HCT116 (cell line): ENCODE data around the gene NUMA1. TPM values are rescaled to one million over a fixed set of nuclear protein-coding genes. Genes with fewer than 3 reads are reported as not detected.

Source experiments
- ATAC-seq: fragments of 200-7000 bp; cut with Tn5 transposase; 2 replicates; pipeline ENCODE4 v1.9.1; 2020; ENCODE audit warnings: mild to moderate bottlenecking, moderate library complexity
- BruUV-seq: library from RNA; stranded (reverse); fragments of 400-500 nt; replicated peaks from 2 replicates; lab custom pipeline; 2021; lab: Mats Ljungman, UMichigan
- CTCF ChIA-PET: fragments of 300-600 bp; sonication (Branson Sonifier 250); formaldehyde crosslinking; loops from one replicate; lab custom pipeline; 2021; ENCODE audit warnings: antibody characterized with exemption; lab: Charles Lee
- POLR2A ChIA-PET: fragments of 300-600, 350-600 bp; sonication (Branson Sonifier 250); formaldehyde crosslinking; loops from one replicate; lab custom pipeline; 2021; ENCODE audit warnings: antibody characterized with exemption; lab: Charles Lee
- RAD21 ChIA-PET, 2 experiments: fragments of 300-600 bp; sonication (Branson Sonifier 250); formaldehyde crosslinking; loops; one replicate each; lab custom pipeline; 2023; ENCODE audit warnings: low total read pairs in 2 of 2; ENCODE audit not compliant: uncharacterized antibody in 2 of 2, unreplicated experiment in 2 of 2, low non-redundant PET in 1 of 2; lab: Charles Lee
- DNase-seq: peaks from one replicate; pipeline ENCODE4 v3.0.0-alpha.2; 2010; ENCODE audit warnings: low read depth, low spot score
- H2AFZ ChIP-seq: fragments of 200-600 bp; shearing (Covaris generic), sonication (generic); 2 replicates; pipeline ENCODE4 v1.6.1; 2017; ENCODE audit warnings: low read depth, mixed run types, mixed read lengths, antibody characterized with exemption, low read length; ENCODE audit not compliant: poor library complexity, severe bottlenecking
- H3K27ac ChIP-seq: 2 replicates; pipeline ENCODE4 v1.5.1; 2012; ENCODE audit warnings: low read depth, low read length
- H3K27me3 ChIP-seq: fragments of 200-600 bp; sonication (generic); 2 replicates; pipeline ENCODE4 v1.6.1; 2016; ENCODE audit warnings: mixed run types, low read length, mixed read lengths; ENCODE audit not compliant: insufficient read depth
- H3K36me3 ChIP-seq, 2 experiments: fragments of 200-500 bp in 1 of 2; fragments of 200-600 bp in 1 of 2; sonication (Bioruptor generic) in 1 of 2; sonication (generic) in 1 of 2; 2 replicates each; pipeline versions ENCODE4 v1.5.1 to v1.6.1; 2014 to 2016; ENCODE audit warnings: low read length in 2 of 2, inconsistent platforms in 1 of 2, mixed read lengths in 1 of 2, mixed run types in 1 of 2; ENCODE audit not compliant: insufficient read depth in 2 of 2, control insufficient read depth in 1 of 2
- H3K4me1 ChIP-seq, 2 experiments: fragments of 200-600 bp in 1 of 2; sonication (generic) in 1 of 2; 2 replicates each; pipeline versions ENCODE4 v1.5.1 to v1.6.1; 2012 to 2017; ENCODE audit warnings: low read length in 2 of 2, inconsistent platforms in 1 of 2, mild to moderate bottlenecking in 1 of 2, mixed read lengths in 1 of 2, mixed run types in 1 of 2, moderate library complexity in 1 of 2; ENCODE audit not compliant: insufficient read depth in 2 of 2, control insufficient read depth in 1 of 2
- H3K4me2 ChIP-seq: fragments of 200-600 bp; sonication (generic); 2 replicates; pipeline ENCODE4 v1.6.1; 2017; ENCODE audit warnings: mixed run types, low read length, mixed read lengths
- H3K4me3 ChIP-seq, 2 experiments: fragments of 200-600 bp in 1 of 2; sonication (generic) in 1 of 2; replicated peaks in 1 of 2; 2 replicates each; pipeline ENCODE4 v1.5.1; 2011 to 2016; ENCODE audit warnings: low read length in 2 of 2, control low read depth in 1 of 2, low read depth in 1 of 2, mild to moderate bottlenecking in 1 of 2, mixed read lengths in 1 of 2, mixed run types in 1 of 2
- H3K79me2 ChIP-seq: fragments of 200-600 bp; sonication (generic); 2 replicates; pipeline ENCODE4 v1.6.1; 2017; ENCODE audit warnings: mild to moderate bottlenecking, mixed run types, low read length, moderate library complexity, mixed read lengths; ENCODE audit not compliant: insufficient read depth
- H3K9ac ChIP-seq: fragments of 200-600 bp; sonication (generic); 2 replicates; pipeline ENCODE4 v1.6.1; 2016; ENCODE audit warnings: low read length, mixed read lengths
- H3K9me2 ChIP-seq: fragments of 200-600 bp; sonication (generic), shearing (Covaris generic); 2 replicates; pipeline ENCODE4 v1.6.1; 2017; ENCODE audit warnings: mixed run types, mild to moderate bottlenecking, moderate library complexity; ENCODE audit not compliant: insufficient read depth
- H3K9me3 ChIP-seq, 2 experiments: fragments of 200-500 bp in 1 of 2; fragments of 200-600 bp in 1 of 2; sonication (Bioruptor generic) in 1 of 2; sonication (generic) in 1 of 2; 2 replicates each; pipeline ENCODE4 v1.6.1; 2014 to 2017; ENCODE audit warnings: low read length in 2 of 2, mixed read lengths in 2 of 2, inconsistent platforms in 1 of 2, low read depth in 1 of 2, mild to moderate bottlenecking in 1 of 2, mixed run types in 1 of 2, moderate library complexity in 1 of 2; ENCODE audit not compliant: control insufficient read depth in 1 of 2, insufficient read depth in 1 of 2
- H4K20me1 ChIP-seq: fragments of 200-600 bp; sonication (generic), shearing (Covaris generic); 2 replicates; pipeline ENCODE4 v1.6.1; 2017; ENCODE audit warnings: mixed run types, mild to moderate bottlenecking, moderate library complexity; ENCODE audit not compliant: insufficient read depth
- ATF3 ChIP-seq: IDR thresholded peaks from 2 replicates; pipeline ENCODE4 v1.6.1; 2012
- EZH2 ChIP-seq: fragments of 200-600 bp; sonication (generic); IDR thresholded peaks from 2 replicates; pipeline ENCODE4 v1.6.1; 2017; ENCODE audit warnings: antibody characterized with exemption, mixed run types
- REST ChIP-seq: IDR thresholded peaks from 2 replicates; pipeline ENCODE4 v1.6.1; 2012; ENCODE audit warnings: low read depth
- SRF ChIP-seq: IDR thresholded peaks from 2 replicates; pipeline ENCODE4 v1.6.1; 2012; ENCODE audit warnings: low read depth
- YY1 ChIP-seq: IDR thresholded peaks from 2 replicates; pipeline ENCODE4 v1.6.1; 2011; ENCODE audit warnings: low read length, low read depth, moderate library complexity, mild to moderate bottlenecking; ENCODE audit not compliant: insufficient replicate concordance; ENCODE audit errors: extremely low read depth
- intact Hi-C: fragments of 100-400 bp; cut with micrococcal nuclease; formaldehyde crosslinking; loops from 2 replicates; pipeline ENCODE4 v1.10.0; 2022
- total RNA-seq: library from RNA; stranded (reverse); gene quantifications from one replicate; pipeline ENCODE4 v1.2.1, GENCODE V29; 2021; ENCODE audit not compliant: unreplicated experiment

Gene NUMA1
- total RNA-seq, 1 experiment from 2014 or later, result 133 TPM

GRCh38 chr11:71988050-71988449 lies 92.3 kb downstream of the NUMA1 start:
- Histone ChIP-seq H3K4me3 (no peak overlapping the region), H3K9ac (no peak overlapping the region), H3K9me3 (no peaks in the 10 kb centered on the region), H3K79me2 (no peaks in the 10 kb centered on the region; the same call in 1 of the 2 replicates), H4K20me1 (no peaks in the 10 kb centered on the region), H3K27ac (no peak overlapping the region), H2AFZ (no peak overlapping the region), H3K27me3 (no peaks in the 10 kb centered on the region), H3K4me2 (no peak overlapping the region), H3K36me3 (peaks cover 0 to 5% of the 10 kb centered on the region in 2 experiments; a peak in 1 of 4 replicates), H3K9me2 (no peaks in the 10 kb centered on the region), H3K4me1 (no peaks in the 10 kb centered on the region)
- BruUV-seq, result no TSS peak
- CTCF ChIA-PET, result interaction anchor here (1.2 kb wide), 1 partner anchor 11 kb away, joined by 3 read pairs; no protein-coding TSS in a partner anchor
- RAD21 ChIA-PET, result no interaction called here
- no peak for ATAC-seq
- DNase-seq, result no peak
- intact Hi-C loops, result no loop called here
- no peak for TF ChIP-seq REST
- no peak for TF ChIP-seq ATF3
- TF ChIP-seq YY1, result no peak
- no peak for TF ChIP-seq SRF
- no peak for TF ChIP-seq EZH2
- POLR2A ChIA-PET, result no interaction called here
